Suprapubic skin (tissue), 3 donors: ENCODE data around the gene POC1A.

Experiments
- CTCF ChIP-seq, 2 donors: fragments of 200-600 bp in 1 of 2; fragments of 450-650 bp in 1 of 2; sonication (generic) in 1 of 2; IDR thresholded peaks; one replicate each; pipeline ENCODE4 v1.5.1; 2016 to 2019; ENCODE audit warnings: antibody characterized with exemption in 2 of 2, mild to moderate bottlenecking in 1 of 2, moderate library complexity in 1 of 2
- POLR2A ChIP-seq, 2 donors: fragments of 450-650 bp; IDR thresholded peaks; one replicate each; pipeline ENCODE4 v1.6.1; 2017; ENCODE audit warnings: antibody characterized with exemption in 2 of 2, mild to moderate bottlenecking in 2 of 2, moderate library complexity in 2 of 2

GRCh38 chr3:52025453-52025852 lies 128.8 kb downstream of the POC1A start:
- no peak for TF ChIP-seq POLR2A (IDR thresholded peaks at IDR 0.05)
- TF ChIP-seq CTCF (IDR thresholded peaks at IDR 0.05) = no peak
